MCF 10A (cell line): ENCODE measurements around the gene LAT. TPM values are rescaled to one million over a fixed set of nuclear protein-coding genes. Genes with fewer than 3 reads are reported as not detected.
"Not testable (repeated sequence)": the region's sequence is repeated elsewhere in the genome, so short reads cannot be mapped to it uniquely, and the experiment has no call there.

Experiments used
- BruUV-seq: library from RNA; stranded (reverse); fragments of 400-500 nt; replicated peaks from 2 replicates; lab custom pipeline; 2021; lab: Mats Ljungman, UMichigan
- CTCF ChIA-PET: fragments of 300-600 bp; sonication (Branson Sonifier 250); formaldehyde crosslinking; extraction: SDS; loops from one replicate; lab custom pipeline; 2021; ENCODE audit warnings: antibody characterized with exemption, inconsistent platforms; lab: Yijun Ruan, JAX
- POLR2A ChIA-PET: fragments of 300-600, 350-650 bp; sonication (Branson Sonifier 250); formaldehyde crosslinking; extraction: SDS; loops from one replicate; lab custom pipeline; 2020; ENCODE audit warnings: antibody characterized with exemption, inconsistent platforms; lab: Yijun Ruan, JAX
- DNase-seq: peaks from one replicate; pipeline ENCODE4 v3.0.0-alpha.2; 2018; ENCODE audit not compliant: unreplicated experiment
- H3K27ac Mint-ChIP-seq: one replicate; pipeline ENCODE4 v1.8.0; 2022; ENCODE audit warnings: mild to moderate bottlenecking, low read depth, mixed read lengths; ENCODE audit not compliant: unreplicated experiment
- H3K27me3 Mint-ChIP-seq: one replicate; pipeline ENCODE4 v1.8.0; 2022; ENCODE audit warnings: mixed read lengths; ENCODE audit not compliant: insufficient read depth, unreplicated experiment
- H3K36me3 Mint-ChIP-seq: one replicate; pipeline ENCODE4 v1.8.0; 2022; ENCODE audit warnings: mild to moderate bottlenecking, moderate library complexity, mixed read lengths; ENCODE audit not compliant: insufficient read depth, unreplicated experiment
- H3K4me1 Mint-ChIP-seq: one replicate; pipeline ENCODE4 v1.8.0; 2022; ENCODE audit warnings: mixed read lengths; ENCODE audit not compliant: insufficient read depth, unreplicated experiment
- H3K4me3 Mint-ChIP-seq: one replicate; pipeline ENCODE4 v1.8.0; 2022; ENCODE audit warnings: mild to moderate bottlenecking, moderate library complexity, mixed read lengths; ENCODE audit not compliant: unreplicated experiment
- H3K9me3 Mint-ChIP-seq: one replicate; pipeline ENCODE4 v1.8.0; 2022; ENCODE audit warnings: mixed read lengths; ENCODE audit not compliant: unreplicated experiment
- intact Hi-C: fragments of 100-400 bp; cut with micrococcal nuclease; formaldehyde crosslinking; loops from 2 replicates; pipeline ENCODE4 v1.14.1; 2022
- total RNA-seq: library from RNA; stranded (reverse); gene quantifications from 2 replicates; pipeline ENCODE4 v1.2.3, GENCODE V29; 2022
- TF ChIP-seq, protein P1 (sequence below): fragments of 200-600 bp; IDR thresholded peaks from one replicate; pipeline ENCODE4 v1.8.0; 2022; ENCODE audit warnings: antibody characterized with exemption, mild to moderate bottlenecking; ENCODE audit not compliant: unreplicated experiment

The LAT gene
- total RNA-seq, 1 experiment from 2014 or later: 4.4 TPM

DNA sequence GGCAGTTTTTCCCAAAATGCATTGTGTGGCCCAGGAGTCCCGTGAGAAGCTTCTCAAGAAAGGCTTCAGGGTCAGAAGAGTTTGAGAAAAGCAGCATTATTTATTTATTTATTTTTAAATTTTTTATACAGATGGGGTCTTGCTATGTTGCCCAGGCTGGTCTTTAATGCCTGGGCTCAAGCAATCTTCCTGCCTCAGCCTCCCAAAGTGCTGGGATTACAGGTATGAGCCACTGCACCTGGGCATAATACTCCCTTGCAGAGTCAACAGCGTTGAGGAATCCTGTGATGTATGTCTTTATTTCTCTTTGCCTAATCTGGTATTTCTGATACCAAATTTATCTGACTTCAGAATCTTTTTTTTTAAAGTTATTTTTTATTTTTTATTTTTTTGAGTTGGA is 15.2 kb downstream of the LAT start:
- TF ChIP-seq, protein P1, sequence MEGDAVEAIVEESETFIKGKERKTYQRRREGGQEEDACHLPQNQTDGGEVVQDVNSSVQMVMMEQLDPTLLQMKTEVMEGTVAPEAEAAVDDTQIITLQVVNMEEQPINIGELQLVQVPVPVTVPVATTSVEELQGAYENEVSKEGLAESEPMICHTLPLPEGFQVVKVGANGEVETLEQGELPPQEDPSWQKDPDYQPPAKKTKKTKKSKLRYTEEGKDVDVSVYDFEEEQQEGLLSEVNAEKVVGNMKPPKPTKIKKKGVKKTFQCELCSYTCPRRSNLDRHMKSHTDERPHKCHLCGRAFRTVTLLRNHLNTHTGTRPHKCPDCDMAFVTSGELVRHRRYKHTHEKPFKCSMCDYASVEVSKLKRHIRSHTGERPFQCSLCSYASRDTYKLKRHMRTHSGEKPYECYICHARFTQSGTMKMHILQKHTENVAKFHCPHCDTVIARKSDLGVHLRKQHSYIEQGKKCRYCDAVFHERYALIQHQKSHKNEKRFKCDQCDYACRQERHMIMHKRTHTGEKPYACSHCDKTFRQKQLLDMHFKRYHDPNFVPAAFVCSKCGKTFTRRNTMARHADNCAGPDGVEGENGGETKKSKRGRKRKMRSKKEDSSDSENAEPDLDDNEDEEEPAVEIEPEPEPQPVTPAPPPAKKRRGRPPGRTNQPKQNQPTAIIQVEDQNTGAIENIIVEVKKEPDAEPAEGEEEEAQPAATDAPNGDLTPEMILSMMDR: no peak
- POLR2A ChIA-PET: interaction anchor here (1.2 kb wide), 1 partner anchor 19 kb away, joined by 3 read pairs; no protein-coding TSS in a partner anchor
- H3K9me3 Mint-ChIP-seq: no peaks in the 10 kb centered on the region
- H3K27ac Mint-ChIP-seq: no peak overlapping the region
- intact Hi-C loops: no loop called here
- no TSS peak for BruUV-seq
- no peak for DNase-seq
- H3K27me3 Mint-ChIP-seq: peaks cover 28% of the 10 kb centered on the region
- CTCF ChIA-PET: interaction anchor here (1.3 kb wide), 1 partner anchor 22 kb away, joined by 7 read pairs; no protein-coding TSS in a partner anchor
- no peaks in the 10 kb centered on the region for H3K4me1 Mint-ChIP-seq
- H3K4me3 Mint-ChIP-seq: no peak overlapping the region
- H3K36me3 Mint-ChIP-seq: no peaks in the 10 kb centered on the region

DNA sequence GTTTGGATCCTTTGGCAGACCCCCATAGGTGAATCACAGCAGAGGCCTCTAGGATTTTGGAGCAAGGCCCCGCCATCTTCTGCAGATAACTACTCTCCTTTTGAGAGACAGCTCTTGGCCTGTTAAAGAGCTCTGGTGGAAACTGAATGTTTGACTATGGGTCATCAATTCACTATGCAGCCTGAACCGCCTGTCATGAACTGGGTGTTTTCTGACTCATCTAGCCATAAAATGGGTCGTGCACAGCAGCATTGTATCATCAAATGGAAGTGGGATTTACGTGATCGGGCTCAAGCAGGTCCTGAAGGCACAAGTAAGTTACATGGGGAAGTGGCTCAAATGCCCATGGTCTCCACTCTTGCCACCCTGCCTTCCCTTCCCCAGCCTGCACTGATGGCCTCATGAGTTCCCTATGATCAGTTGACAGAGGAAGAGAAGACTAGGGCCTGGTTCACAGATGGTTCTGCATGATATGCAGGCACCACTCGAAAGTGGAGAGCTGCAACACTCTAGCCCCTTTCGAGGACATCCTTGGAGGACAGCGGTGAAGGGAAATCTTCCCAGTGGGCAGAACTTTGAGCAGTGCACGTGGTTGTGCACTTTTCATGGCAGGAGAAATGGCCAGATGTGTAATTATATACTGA is 19.8 kb downstream of the LAT start:
- intact Hi-C loops, DNase-seq, CTCF ChIA-PET, BruUV-seq, POLR2A ChIA-PET, H3K4me3 Mint-ChIP-seq, H3K36me3 Mint-ChIP-seq, H3K27ac Mint-ChIP-seq, H3K9me3 Mint-ChIP-seq: not testable (repeated sequence)
- peaks cover 11% of the 10 kb centered on the region for H3K4me1 Mint-ChIP-seq
- peaks cover 17% of the 10 kb centered on the region for H3K27me3 Mint-ChIP-seq

DNA sequence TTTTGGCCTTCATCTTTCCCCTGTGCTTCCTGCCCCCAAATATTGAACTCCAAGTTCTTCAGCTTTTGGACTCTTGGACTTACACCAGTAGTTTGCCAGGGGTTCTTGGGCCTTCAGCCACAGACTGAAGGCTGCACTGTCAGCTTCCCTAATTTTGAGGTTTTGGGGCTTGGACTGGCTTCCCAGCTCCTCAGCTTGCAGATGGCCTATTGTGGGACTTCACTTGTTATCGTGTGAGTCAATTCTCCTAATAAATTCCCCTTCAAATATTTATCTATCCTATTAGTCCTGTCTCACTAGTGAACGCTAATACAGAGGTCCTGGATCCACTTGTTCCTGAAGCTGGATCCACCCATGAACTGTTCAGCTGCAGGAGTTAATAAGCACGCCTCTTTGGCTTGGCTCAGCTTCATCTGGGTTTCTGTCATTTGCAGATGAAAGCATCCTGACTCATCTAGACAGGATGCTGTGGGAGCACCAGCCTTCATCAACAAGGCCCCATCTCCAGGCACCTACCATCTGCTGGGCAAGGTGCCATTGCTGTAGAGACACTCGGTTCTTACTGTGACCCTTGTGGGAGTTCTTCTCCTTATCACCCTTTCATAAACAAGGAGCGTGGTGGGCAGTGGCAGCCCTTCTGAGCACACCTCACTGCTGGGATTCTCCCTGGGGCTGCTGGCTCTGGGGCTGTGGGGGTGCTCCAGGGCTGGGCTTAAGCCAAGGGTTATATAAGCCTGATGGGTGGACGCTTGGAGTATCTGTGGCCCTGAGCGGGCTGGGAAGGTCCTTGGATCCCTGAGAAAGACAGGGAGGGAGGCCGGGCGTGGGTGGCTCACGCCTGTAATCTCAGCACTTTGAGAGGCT is 23.1 kb downstream of the LAT start:
- no TSS peak for BruUV-seq
- peaks cover 16% of the 10 kb centered on the region for H3K27me3 Mint-ChIP-seq
- H3K9me3 Mint-ChIP-seq: no peaks in the 10 kb centered on the region
- ChIA-PET CTCF (no interaction called here), POLR2A (interaction anchor here (0.6 kb wide), 1 partner anchor 20 kb away, joined by 3 read pairs; no protein-coding TSS in a partner anchor)
- intact Hi-C loops: no loop called here
- peak; percentile 53 for DNase-seq
- no peak overlapping the region for H3K27ac Mint-ChIP-seq
- no peaks in the 10 kb centered on the region for H3K36me3 Mint-ChIP-seq
- peaks cover 11% of the 10 kb centered on the region for H3K4me1 Mint-ChIP-seq
- H3K4me3 Mint-ChIP-seq: no peak overlapping the region
- TF ChIP-seq, protein P1: no peak

DNA sequence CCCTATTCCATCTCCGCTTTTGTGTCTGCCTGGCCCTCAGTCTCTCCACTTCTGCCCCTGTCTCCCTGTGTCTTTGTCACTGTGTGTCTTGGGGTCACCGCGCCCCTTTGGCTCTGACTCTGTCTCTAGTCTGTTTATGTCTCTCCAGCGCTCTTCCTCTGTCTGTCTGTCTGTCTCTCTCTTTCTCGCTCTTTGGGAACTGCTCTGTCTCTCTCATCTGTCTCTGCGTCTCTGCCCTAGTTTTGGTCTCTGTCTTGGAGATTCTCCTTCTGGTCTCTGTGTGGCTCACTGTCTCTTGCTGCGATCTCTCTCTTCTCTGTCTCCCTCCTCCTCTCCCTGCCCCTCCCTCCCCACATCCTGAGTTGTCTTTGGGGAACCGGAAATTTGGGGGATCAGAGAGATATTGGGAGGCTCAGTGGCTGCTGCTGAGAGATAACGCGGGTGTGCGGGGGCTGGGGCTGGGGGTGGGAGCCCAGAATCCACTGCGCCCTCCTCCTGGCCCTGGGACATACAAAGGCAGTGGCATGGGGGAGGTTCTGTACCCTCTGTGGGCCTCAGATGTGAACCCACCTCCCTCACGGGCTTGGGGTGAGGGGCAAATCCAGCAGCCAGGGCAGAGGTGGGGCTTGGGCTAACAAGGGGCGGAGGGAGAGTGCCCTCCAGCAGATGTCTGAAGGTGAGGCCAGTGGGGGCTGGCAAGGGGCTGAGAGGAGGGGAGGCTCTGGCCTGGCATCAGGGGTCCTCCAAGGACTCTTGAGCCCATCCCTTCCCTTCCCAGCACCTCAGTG is 24.4 kb downstream of the LAT start:
- Mint-ChIP-seq H3K27ac (no peak overlapping the region), H3K27me3 (peaks cover 15% of the 10 kb centered on the region), H3K9me3 (no peaks in the 10 kb centered on the region), H3K4me3 (no peak overlapping the region), H3K36me3 (no peaks in the 10 kb centered on the region), H3K4me1 (peaks cover 11% of the 10 kb centered on the region)
- DNase-seq: no peak
- no TSS peak for BruUV-seq
- TF ChIP-seq, protein P1: no peak
- CTCF ChIA-PET: interaction anchor here (2.1 kb wide), 1 partner anchor 32 kb away, joined by 5 read pairs; no protein-coding TSS in a partner anchor
- POLR2A ChIA-PET: no interaction called here
- intact Hi-C loops: no loop called here
